CD4-positive, alpha-beta T cell treated with Interferon gamma for 1 hour (primary cell): ENCODE results near the gene ROCK2.
"Not testable (repeated sequence)": the region's sequence is repeated elsewhere in the genome, so short reads cannot be mapped to it uniquely, and the experiment has no call there.

ENCODE experiments used
- DNase-seq: peaks from one replicate; pipeline ENCODE4 v3.0.0-alpha.2; 2020

Gene ROCK2

GRCh38 chr2:11338580-11338979 is 5.9 kb downstream of the ROCK2 start:
- DNase-seq = no peak

- no peak for DNase-seq
Measured at GRCh38 chr2:11337909-11338308, 6.5 kb downstream of the ROCK2 start.

- DNase-seq = no peak
Measured at GRCh38 chr2:11336189-11336588, 8.2 kb downstream of the ROCK2 start.

- no peak for DNase-seq
Measured at GRCh38 chr2:11333427-11334183, 10.8 kb downstream of the ROCK2 start.

GRCh38 chr2:11332596-11332995 is 11.8 kb downstream of the ROCK2 start:
- DNase-seq = no peak

- no peak for DNase-seq
Measured at GRCh38 chr2:11330457-11331142, 13.8 kb downstream of the ROCK2 start.

GRCh38 chr2:11329776-11330175 is 14.7 kb downstream of the ROCK2 start:
- DNase-seq = no peak

- not testable (repeated sequence) for DNase-seq
Measured at GRCh38 chr2:11328522-11328921, 15.9 kb downstream of the ROCK2 start.

GRCh38 chr2:11327871-11328270 is 16.6 kb downstream of the ROCK2 start:
- no peak for DNase-seq

GRCh38 chr2:11326677-11327211 is 17.7 kb downstream of the ROCK2 start:
- DNase-seq = no peak

- no peak for DNase-seq
Measured at GRCh38 chr2:11325961-11326676, 18.3 kb downstream of the ROCK2 start.

GRCh38 chr2:11321847-11322246 is 22.6 kb downstream of the ROCK2 start:
- no peak for DNase-seq

GRCh38 chr2:11320698-11321492 is 23.5 kb downstream of the ROCK2 start:
- DNase-seq = no peak

GRCh38 chr2:11319939-11320338 is 24.5 kb downstream of the ROCK2 start:
- no peak for DNase-seq

GRCh38 chr2:11315074-11315705 is 29.2 kb downstream of the ROCK2 start:
- no peak for DNase-seq

- DNase-seq = no peak
Measured at GRCh38 chr2:11314487-11314886, 29.9 kb downstream of the ROCK2 start.

- DNase-seq = no peak
Measured at GRCh38 chr2:11312770-11313471, 31.5 kb downstream of the ROCK2 start.

GRCh38 chr2:11311543-11311942 is 32.9 kb downstream of the ROCK2 start:
- no peak for DNase-seq

- no peak for DNase-seq
Measured at GRCh38 chr2:11310212-11310611, 34.2 kb downstream of the ROCK2 start.

GRCh38 chr2:11309706-11310105 is 34.7 kb downstream of the ROCK2 start:
- DNase-seq = no peak

GRCh38 chr2:11307764-11308415 is 36.5 kb downstream of the ROCK2 start:
- DNase-seq = no peak
